ENCODE data around the gene PAK4. TPM values are rescaled to one million over a fixed set of nuclear protein-coding genes. Genes with fewer than 3 reads are reported as not detected.
A peak's percentile ranks its signal among the peaks of the same experiment; 100 is the strongest.

Gene PAK4
- total RNA-seq, 1 donor from 2014 or later = 14.0 TPM

GRCh38 chr19:39126312-39127187, 964 bp downstream of the PAK4 start:
- no peak for ATAC-seq (ENCODE audit: poor library complexity)
- no peak for DNase-seq
- intact Hi-C loops (cut with DNase I) = loop anchor here (5.0 kb wide), 1 partner anchor 216 kb away; the partner anchor contains the start of gene SAMD4B

- DNase-seq (no peak), ATAC-seq (ENCODE audit: poor library complexity) (no peak)
- intact Hi-C loops (cut with DNase I) = loop anchor here (5.0 kb wide), 1 partner anchor 214 kb away; the partner anchor contains the start of gene SAMD4B
These were observed 2.4 kb downstream of the PAK4 start for GRCh38 chr19:39127812-39128515.

DNA sequence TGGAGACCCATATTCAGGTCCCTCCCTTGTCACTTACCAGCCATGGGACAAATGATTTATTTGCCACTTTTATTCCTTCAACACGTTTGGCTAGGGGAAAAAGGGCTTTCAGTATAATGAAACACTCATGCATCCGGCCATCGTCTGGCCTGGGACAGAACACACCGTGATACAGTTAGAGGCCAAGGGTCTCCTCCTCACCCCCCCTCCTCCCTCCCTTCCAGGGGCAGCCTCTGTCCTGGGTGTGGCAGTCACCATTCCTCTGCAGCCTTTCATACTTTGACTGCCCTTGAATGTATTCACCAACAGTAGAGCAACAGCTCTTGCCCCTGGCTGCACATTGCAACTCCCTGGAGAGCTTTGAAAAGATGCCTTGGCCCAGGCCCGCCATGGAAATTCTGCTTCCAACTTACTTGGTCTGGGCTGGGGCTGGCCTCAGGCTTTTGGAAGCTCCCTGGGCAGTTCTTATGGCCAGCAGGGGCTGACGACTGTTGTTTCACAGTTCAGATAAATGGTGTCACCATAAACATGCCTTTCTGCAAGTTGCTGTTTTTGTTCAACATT, 3.0 kb downstream of the PAK4 start:
- intact Hi-C loops (cut with DNase I) = loop anchor here (5.0 kb wide), 1 partner anchor 214 kb away; the partner anchor contains the start of gene SAMD4B
- DNase-seq (no peak), ATAC-seq (ENCODE audit: poor library complexity) (no peak)

DNA sequence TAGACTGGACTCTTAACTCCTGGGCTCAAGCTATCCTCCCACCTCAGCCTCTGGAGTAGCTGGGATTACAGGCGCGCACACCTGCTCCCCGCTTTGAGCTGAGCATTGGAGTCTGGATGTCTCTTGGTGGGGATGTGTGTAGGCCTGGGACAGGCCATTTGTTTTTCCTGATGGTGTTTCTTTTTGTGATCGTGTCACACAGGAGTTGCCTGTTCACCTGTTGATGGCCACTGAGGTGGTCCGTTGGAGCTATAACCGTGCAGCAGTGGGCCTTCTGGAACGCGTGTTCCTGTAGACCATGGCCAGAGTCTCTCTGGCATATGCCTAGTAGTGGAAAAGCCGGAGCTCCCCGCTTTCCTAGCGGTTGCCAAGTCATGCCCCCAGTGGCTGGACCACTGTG, 3.5 kb downstream of the PAK4 start:
- no peak for DNase-seq
- intact Hi-C loops (cut with DNase I) = loop anchor here (5.0 kb wide), 1 partner anchor 213 kb away; the partner anchor contains the start of gene SAMD4B
- ATAC-seq (ENCODE audit: poor library complexity) = no peak

DNA sequence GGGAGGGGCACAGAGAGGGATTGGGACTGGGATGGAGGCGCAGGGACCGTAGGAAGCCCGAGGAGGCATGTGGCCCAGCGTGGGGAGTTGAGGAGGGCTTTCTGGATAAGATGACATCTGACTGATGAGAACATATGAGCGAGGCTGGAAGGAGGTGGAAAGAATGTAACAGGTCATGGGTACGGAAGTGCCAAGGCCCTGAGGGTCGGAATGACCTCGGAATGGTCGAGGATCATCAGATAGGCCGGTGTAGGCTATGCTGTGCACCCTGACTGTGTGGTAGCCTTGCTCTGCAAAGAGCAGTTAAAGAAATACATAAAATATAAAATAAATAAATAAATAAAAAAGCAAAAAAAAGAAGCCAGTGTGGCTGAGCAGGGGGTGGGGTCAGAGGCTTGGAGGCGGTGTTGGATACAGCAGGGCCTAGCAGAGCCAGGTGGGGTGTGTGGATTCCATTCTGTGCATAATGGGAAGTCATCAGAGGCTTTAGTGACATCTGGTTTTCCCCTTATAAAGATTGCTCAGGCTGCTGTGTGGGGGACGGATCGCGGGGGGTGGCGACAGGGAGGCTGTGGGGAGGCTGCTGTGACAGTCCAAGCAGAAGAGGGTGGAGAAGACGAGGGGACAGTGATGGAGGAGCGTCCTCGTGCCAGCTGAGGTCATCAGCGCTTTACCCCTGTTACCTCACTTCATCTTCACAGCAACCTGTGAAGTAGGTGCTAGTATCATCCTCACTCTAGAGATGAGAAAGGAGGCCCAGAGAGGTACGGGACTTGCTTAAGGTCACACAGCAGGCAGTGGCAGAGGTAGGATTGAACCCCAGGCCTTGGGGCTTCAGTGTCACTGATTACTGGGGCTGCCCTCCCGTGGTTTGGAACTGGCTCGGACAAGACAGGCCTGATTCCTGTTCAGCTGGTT, 5.0 kb downstream of the PAK4 start:
- no peak for ATAC-seq (ENCODE audit: poor library complexity)
- intact Hi-C loops (cut with DNase I) = no loop called here
- no peak for DNase-seq

- intact Hi-C loops (cut with DNase I) = no loop called here
- DNase-seq (peak; percentile 78), ATAC-seq (ENCODE audit: poor library complexity) (peak; percentile 60)
These were observed 5.7 kb downstream of the PAK4 start for GRCh38 chr19:39131255-39131755.

- intact Hi-C loops (cut with DNase I) = no loop called here
- DNase-seq (no peak), ATAC-seq (ENCODE audit: poor library complexity) (no peak)
These were observed 6.9 kb downstream of the PAK4 start for GRCh38 chr19:39132344-39132969.

DNA sequence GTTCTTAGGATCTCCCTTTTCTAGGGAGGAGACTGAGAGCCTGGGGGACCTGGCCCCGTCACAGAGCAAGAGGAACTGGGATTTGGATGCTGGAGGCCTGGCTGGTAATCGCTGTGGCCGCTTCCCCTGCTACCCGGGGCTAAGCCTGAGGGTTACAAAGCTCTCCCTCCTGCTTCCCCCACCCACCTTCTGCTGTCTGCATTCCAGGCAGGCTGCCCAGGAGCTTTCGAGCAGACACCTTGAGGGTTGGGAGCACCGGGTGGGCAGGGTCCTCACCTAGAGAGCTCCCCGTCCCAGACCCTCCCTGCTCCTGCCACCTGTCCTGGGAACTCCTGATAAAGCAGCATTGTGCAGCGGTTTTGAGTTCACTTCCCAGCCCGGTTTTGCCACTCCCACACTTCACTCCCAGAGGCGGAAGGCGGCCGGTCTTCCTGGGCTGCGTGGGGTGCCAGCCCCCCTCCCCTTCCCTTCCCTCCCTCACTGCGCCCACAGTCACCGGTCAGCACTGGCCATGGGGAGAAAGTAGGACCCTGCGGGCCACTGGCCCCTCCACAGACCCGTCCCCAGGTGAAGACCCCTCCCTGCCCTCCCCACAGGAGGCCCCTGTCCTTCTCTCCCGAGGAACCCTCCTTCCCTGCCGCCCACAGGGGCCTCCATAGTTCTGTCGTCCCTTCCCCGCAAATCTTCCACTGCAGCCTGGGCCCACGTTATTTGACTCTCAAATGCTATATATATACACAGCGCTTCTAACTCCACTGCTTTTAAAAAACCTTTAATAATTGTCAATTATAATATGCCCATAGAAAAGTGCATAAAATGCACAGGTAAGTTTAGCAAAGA, 8.1 kb downstream of the PAK4 start:
- intact Hi-C loops (cut with DNase I) = no loop called here
- peak; percentile 46 for ATAC-seq (ENCODE audit: poor library complexity)

GRCh38 chr19:39135701-39136100, 10.1 kb downstream of the PAK4 start:
- no peak for ATAC-seq (ENCODE audit: poor library complexity)
- DNase-seq = no peak
- intact Hi-C loops (cut with DNase I) = no loop called here

More for the DNA sequence above, 8.1 kb downstream of the PAK4 start:
- DNase-seq = no peak

GRCh38 chr19:39136225-39136940, 10.8 kb downstream of the PAK4 start:
- ATAC-seq (ENCODE audit: poor library complexity) (no peak), DNase-seq (no peak)
- intact Hi-C loops (cut with DNase I) = no loop called here

GRCh38 chr19:39137131-39137530, 11.5 kb downstream of the PAK4 start:
- intact Hi-C loops (cut with DNase I) = no loop called here
- DNase-seq (no peak), ATAC-seq (ENCODE audit: poor library complexity) (no peak)

- ATAC-seq (ENCODE audit: poor library complexity) (no peak), DNase-seq (no peak)
- intact Hi-C loops (cut with DNase I) = no loop called here
These were observed 12.9 kb downstream of the PAK4 start for GRCh38 chr19:39138221-39139211.

- ATAC-seq (ENCODE audit: poor library complexity) = no peak
- intact Hi-C loops (cut with DNase I) = no loop called here
- DNase-seq = no peak
These were observed 13.8 kb downstream of the PAK4 start for GRCh38 chr19:39139305-39139874.

DNA sequence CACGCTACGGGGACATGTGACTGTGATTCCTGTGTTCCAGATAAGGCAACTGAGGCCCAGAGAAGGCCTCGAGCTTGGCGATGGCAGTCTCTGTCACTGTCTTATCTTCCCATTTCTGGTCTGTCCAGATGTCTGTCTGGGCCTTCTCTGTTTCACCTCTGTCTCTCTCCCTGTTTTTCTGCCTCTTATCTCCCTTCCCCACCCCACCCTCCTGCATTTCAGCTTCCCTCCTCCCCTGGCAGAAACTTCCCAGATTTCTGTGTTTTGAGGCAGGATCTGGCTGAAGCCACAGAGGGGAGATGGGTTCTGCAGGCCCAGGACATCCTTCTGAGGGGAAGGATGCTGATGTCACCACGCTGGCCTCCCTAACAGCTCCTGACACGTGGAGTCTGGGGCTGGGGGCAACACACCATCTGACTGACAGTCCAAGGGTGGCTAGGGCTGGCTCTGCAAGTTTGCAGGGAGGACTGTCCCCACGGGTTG, 14.4 kb downstream of the PAK4 start:
- no peak for ATAC-seq (ENCODE audit: poor library complexity)
- intact Hi-C loops (cut with DNase I) = no loop called here
- no peak for DNase-seq

- DNase-seq (no peak), ATAC-seq (ENCODE audit: poor library complexity) (no peak)
- intact Hi-C loops (cut with DNase I) = no loop called here
These were observed 15.0 kb downstream of the PAK4 start for GRCh38 chr19:39140594-39140993.

Data from Right ventricle myocardium superior (tissue), 1 donor.